Retinal pigment epithelial cell (primary cell): ENCODE data around the gene LMBR1.
A peak's percentile ranks its signal among the peaks of the same experiment; 100 is the strongest.
"Not testable (repeated sequence)": the region's sequence is repeated elsewhere in the genome, so short reads cannot be mapped to it uniquely, and the experiment has no call there.

ENCODE experiments used
- DNase-seq: peaks from one replicate; pipeline ENCODE4 v3.0.0-alpha.2; 2010; ENCODE audit warnings: low read depth
- H3K4me3 ChIP-seq: 2 replicates; pipeline ENCODE4 v1.5.1; 2011; ENCODE audit warnings: mild to moderate bottlenecking, low read length, control low read depth, moderate library complexity
- TF ChIP-seq, protein P1 (sequence below): conservative IDR thresholded peaks from 2 replicates; pipeline ENCODE4 v1.5.1; 2011; ENCODE audit warnings: low read depth, low read length, control low read depth, inconsistent platforms

Gene LMBR1

DNA sequence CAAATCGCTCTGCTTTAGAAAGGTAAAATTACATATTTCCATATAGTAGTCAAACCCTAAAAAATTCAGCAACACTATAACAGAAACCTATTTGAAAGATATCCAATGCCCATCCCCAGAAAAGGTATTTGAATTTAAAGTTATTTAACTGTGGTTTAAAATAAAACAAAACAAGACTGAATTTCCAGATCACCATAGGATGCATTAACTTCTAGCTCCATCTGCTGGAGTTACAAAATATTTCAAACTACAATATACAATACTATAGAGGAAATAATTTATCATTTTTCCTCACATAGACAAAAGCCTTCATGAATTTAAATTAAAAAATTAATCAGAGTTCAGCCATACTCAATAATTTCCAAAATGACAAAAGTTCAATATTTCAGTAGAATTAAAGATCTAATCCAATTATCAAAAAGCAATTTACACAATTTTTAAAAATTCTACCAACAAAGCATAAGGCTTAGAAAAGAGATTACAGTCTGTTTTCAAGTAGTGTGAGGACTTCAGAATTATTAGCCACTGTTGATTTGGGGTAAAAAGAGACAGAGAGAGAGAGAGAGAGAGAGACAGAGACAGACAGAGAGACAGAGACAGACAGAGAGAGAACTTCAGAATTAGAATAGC is 75.9 kb downstream of the LMBR1 start:
- H3K4me3 ChIP-seq: no peak overlapping the region
- TF ChIP-seq, protein P1, sequence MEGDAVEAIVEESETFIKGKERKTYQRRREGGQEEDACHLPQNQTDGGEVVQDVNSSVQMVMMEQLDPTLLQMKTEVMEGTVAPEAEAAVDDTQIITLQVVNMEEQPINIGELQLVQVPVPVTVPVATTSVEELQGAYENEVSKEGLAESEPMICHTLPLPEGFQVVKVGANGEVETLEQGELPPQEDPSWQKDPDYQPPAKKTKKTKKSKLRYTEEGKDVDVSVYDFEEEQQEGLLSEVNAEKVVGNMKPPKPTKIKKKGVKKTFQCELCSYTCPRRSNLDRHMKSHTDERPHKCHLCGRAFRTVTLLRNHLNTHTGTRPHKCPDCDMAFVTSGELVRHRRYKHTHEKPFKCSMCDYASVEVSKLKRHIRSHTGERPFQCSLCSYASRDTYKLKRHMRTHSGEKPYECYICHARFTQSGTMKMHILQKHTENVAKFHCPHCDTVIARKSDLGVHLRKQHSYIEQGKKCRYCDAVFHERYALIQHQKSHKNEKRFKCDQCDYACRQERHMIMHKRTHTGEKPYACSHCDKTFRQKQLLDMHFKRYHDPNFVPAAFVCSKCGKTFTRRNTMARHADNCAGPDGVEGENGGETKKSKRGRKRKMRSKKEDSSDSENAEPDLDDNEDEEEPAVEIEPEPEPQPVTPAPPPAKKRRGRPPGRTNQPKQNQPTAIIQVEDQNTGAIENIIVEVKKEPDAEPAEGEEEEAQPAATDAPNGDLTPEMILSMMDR: peak; percentile 45
- no peak for DNase-seq

DNA sequence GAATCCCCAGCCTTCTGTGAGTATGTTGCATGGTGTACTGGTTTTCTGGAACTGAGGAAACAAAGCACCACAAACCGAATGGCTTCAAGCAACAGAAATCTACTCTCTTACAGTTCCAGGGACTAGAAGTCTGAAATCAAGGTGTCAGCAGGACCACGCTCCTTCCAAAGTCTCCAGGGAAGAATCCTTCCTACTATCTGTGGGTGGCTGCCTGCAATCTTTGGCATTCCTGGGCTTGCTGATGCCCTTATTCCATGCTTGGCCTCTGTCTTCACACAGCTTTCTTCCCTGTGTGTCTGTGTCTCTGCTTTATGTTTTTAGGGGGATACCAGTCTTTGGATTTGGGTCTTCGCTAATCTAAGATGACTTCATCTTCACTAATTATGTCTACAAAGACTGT is 81.3 kb downstream of the LMBR1 start:
- no peak overlapping the region for H3K4me3 ChIP-seq
- TF ChIP-seq, protein P1: no peak
- no peak for DNase-seq

DNA sequence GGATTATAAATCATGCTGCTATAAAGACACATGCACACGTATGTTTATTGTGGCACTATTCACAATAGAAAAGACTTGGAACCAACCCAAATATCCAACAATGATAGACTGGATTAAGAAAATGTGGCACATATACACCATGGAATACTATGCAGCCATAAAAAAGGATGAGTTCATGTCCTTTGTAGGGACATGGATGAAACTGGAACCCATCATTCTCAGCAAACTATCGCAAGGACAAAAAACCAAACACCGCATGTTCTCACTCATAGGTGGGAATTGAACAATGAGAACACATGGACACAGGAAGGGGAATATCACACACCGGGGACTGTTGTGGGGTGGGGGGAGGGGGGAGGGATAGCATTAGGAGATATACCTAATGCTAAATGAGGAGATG is 89.3 kb downstream of the LMBR1 start:
- H3K4me3 ChIP-seq, DNase-seq: not testable (repeated sequence)

DNA sequence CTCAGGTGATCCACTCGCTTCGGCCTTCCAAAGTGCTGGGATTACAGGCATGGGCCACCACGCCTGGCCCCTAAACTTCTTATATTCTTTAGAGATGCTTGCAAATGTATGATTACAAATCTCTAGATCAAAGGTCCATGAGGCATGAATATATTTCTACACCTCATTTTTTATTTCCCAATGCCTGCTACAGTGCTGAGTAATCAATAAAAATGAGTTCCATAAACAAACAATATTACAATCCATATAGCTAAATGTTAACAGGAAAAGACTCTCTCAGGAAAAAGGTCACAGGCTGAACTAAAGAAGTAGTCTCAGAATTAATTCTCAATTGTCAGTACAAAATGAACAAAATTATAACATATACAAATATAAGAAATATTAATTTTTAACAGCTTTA is 90.8 kb downstream of the LMBR1 start:
- TF ChIP-seq, protein P1: no peak
- no peak overlapping the region for H3K4me3 ChIP-seq
- no peak for DNase-seq

DNA sequence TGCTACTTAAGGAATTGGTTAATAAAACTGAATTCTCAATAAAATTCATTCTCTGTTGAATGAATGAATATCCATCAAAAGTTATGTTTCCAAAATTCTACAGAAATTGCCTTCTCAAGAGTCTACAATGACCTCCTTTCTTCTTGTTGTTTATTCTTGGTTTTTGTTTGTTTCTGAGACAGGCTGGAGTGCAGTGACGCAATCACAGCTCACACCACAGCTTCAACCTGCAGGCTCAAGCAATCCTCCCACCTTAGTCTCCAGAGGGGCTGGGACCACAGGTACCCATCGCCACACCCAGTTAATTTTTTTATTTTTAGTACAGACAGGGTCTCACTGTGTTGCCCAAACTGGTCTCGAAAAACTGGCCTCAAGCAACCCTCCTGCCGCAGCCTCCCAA is 97.6 kb downstream of the LMBR1 start:
- H3K4me3 ChIP-seq: no peak overlapping the region
- DNase-seq: no peak
- TF ChIP-seq, protein P1: no peak

DNA sequence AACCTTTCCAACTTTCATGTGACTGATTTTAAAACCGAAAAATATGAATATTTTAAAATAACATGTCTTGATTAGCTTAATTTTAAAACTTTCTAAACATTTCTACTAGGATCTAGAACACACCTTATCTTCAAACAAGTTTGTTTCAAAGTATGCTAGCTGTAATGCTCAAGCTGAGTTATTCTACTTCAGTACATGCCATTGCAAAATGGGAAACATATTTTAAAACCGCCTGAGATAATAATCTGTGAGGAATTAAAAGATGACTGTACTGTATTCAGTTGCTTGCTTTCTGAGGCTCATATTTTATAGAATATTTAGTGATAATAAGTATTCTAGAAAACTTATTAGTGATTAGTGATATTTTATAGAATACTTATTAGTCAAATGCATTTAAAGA is 99.6 kb downstream of the LMBR1 start:
- no peak overlapping the region for H3K4me3 ChIP-seq
- no peak for DNase-seq
- TF ChIP-seq, protein P1: no peak

DNA sequence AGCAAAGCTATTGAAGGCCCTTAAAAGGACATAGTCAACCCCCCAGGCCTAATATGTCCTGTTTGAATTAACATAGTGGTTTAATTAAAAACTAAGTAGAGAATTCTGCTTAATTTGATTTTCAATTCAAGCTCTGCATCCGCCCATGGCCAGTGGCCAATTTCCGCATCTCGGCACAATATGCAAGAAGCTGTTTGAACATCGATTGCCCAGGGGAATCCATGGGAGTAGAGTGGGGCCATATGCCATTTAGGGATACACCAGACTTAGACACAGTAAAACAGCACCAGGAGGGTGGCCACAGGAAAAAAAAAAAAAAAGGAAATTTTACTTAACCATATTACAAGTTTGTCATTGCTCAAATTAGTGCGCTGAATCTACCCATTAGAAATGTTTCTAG is 100.4 kb downstream of the LMBR1 start:
- H3K4me3 ChIP-seq: no peak overlapping the region
- TF ChIP-seq, protein P1: no peak
- DNase-seq: no peak
